Choroid plexus epithelial cell (primary cell): ENCODE data around the gene WTAP.

Experiments
- DNase-seq: peaks from one replicate; pipeline ENCODE4 v3.0.0-alpha.2; 2010; ENCODE audit warnings: low read depth
- H3K4me3 ChIP-seq: 2 replicates; pipeline ENCODE4 v1.5.1; 2011; ENCODE audit warnings: low read depth, mild to moderate bottlenecking, control low read depth, low read length, moderate library complexity
- CTCF ChIP-seq: conservative IDR thresholded peaks from 2 replicates; pipeline ENCODE4 v1.5.1; 2011; ENCODE audit warnings: low read depth, mild to moderate bottlenecking, control low read depth, inconsistent platforms, low read length, moderate library complexity

Gene WTAP

GRCh38 chr6:159726918-159727716, at the start of gene WTAP:
Gene WTAP, plus strand, starts transcription at chr6:159727506. Its CDS starts 8,760 bp downstream, at chr6:159736266.
- DNase-seq, result peak; percentile 98
- peak within 1 kb of the TSS; percentile 90 for H3K4me3 ChIP-seq
- TF ChIP-seq CTCF, result no peak

- no peak for TF ChIP-seq CTCF
- DNase-seq, result no peak
- no peak overlapping the region for H3K4me3 ChIP-seq
Measured at GRCh38 chr6:159677506-159678165, 49.7 kb upstream of the WTAP start.

GRCh38 chr6:159678574-159678973, 48.7 kb upstream of the WTAP start:
- DNase-seq, result no peak
- no peak overlapping the region for H3K4me3 ChIP-seq
- TF ChIP-seq CTCF, result no peak

- DNase-seq, result peak; percentile 39
- no peak overlapping the region for H3K4me3 ChIP-seq
- TF ChIP-seq CTCF, result no peak
Measured at GRCh38 chr6:159679091-159680077, 47.9 kb upstream of the WTAP start.

GRCh38 chr6:159680104-159680503, 47.2 kb upstream of the WTAP start:
- DNase-seq, result no peak
- no peak for TF ChIP-seq CTCF
- no peak overlapping the region for H3K4me3 ChIP-seq

GRCh38 chr6:159681191-159681880, 46.0 kb upstream of the WTAP start:
- TF ChIP-seq CTCF, result no peak
- no peak for DNase-seq
- no peak overlapping the region for H3K4me3 ChIP-seq
